HepG2 (cell line): ENCODE data around the gene GRM8. TPM values are rescaled to one million over a fixed set of nuclear protein-coding genes. Genes with fewer than 3 reads are reported as not detected.

Experiments
- ATAC-seq: fragments of 200-7000 bp; cut with Tn5 transposase; 3 replicates; pipeline ENCODE4 v1.9.1; 2020; ENCODE audit warnings: mild to moderate bottlenecking, moderate library complexity
- BruUV-seq: library from RNA; stranded (reverse); fragments of 400-500 nt; replicated peaks from 2 replicates; lab custom pipeline; 2021; lab: Mats Ljungman, UMichigan
- CTCF ChIA-PET: fragments of 300-600 bp; formaldehyde crosslinking; extraction: SDS; loops from one replicate; lab custom pipeline; 2021; ENCODE audit warnings: low total read pairs, inconsistent platforms, low intra/inter-chr PET ratio; lab: Yijun Ruan, JAX
- POLR2A ChIA-PET: fragments of 350-600 bp; sonication (Branson Sonifier 250); formaldehyde crosslinking; loops from one replicate; lab custom pipeline; 2020; ENCODE audit warnings: antibody characterized with exemption, inconsistent platforms; lab: Yijun Ruan, JAX
- DNase-seq: peaks from one replicate; pipeline ENCODE4 v3.0.0-alpha.2; 2015; ENCODE audit warnings: low spot score
- FAIRE-seq: peaks from 3 replicates; lab custom pipeline; 2011; peaks lifted over from hg19 to GRCh38; lab: Jason Lieb, UNC
- H2AFZ ChIP-seq: one replicate; pipeline ENCODE4 v1.6.1; 2011; ENCODE audit warnings: low read length, inconsistent platforms
- H3K27ac ChIP-seq: fragments of 300-600 bp; 3 replicates; pipeline ENCODE4 v1.8.0; 2011; ENCODE audit warnings: mixed run types, mild to moderate bottlenecking, mixed read lengths, low read length, inconsistent platforms; ENCODE audit not compliant: insufficient read depth; ENCODE audit errors: extremely low read length
- H3K27me3 ChIP-seq, 2 experiments: fragments of 200-600 bp in 1 of 2; 2 replicates in 1 of 2; 3 replicates in 1 of 2; pipeline versions ENCODE4 v1.6.0 to v1.8.0; 2011; ENCODE audit warnings: low read length in 2 of 2, mild to moderate bottlenecking in 2 of 2, moderate library complexity in 2 of 2, inconsistent platforms in 1 of 2; ENCODE audit not compliant: insufficient read depth in 2 of 2, control insufficient read depth in 1 of 2
- H3K36me3 ChIP-seq, 2 experiments: fragments of 200-600 bp in 1 of 2; replicated peaks in 1 of 2; 2 replicates in 1 of 2; 3 replicates in 1 of 2; pipeline versions ENCODE4 v1.5.1 to v1.8.0; 2011; ENCODE audit warnings: low read length in 2 of 2, inconsistent platforms in 1 of 2; ENCODE audit not compliant: insufficient read depth in 2 of 2, control insufficient read depth in 1 of 2
- H3K4me1 ChIP-seq: 2 replicates; pipeline ENCODE4 v1.5.1; 2012; ENCODE audit warnings: low read length, inconsistent platforms; ENCODE audit not compliant: insufficient read depth
- H3K4me2 ChIP-seq: 2 replicates; pipeline ENCODE4 v1.6.0; 2011; ENCODE audit warnings: low read depth, low read length, inconsistent platforms
- H3K4me3 ChIP-seq, 3 experiments: fragments of 200-600 bp in 1 of 3; sonication (generic), shearing (Covaris generic) in 1 of 3; replicated peaks in 1 of 3; 2 replicates each; pipeline ENCODE4 v1.5.1; 2011 to 2016; ENCODE audit warnings: low read length in 3 of 3, inconsistent platforms in 2 of 3, low read depth in 2 of 3, mild to moderate bottlenecking in 2 of 3, control low read depth in 1 of 3, mixed read lengths in 1 of 3; ENCODE audit not compliant: insufficient read depth in 1 of 3
- H3K79me2 ChIP-seq: one replicate; pipeline ENCODE4 v1.6.1; 2011; ENCODE audit warnings: low read length, inconsistent platforms; ENCODE audit not compliant: insufficient read depth
- H3K9ac ChIP-seq: 2 replicates; pipeline ENCODE4 v1.6.0; 2011; ENCODE audit warnings: mild to moderate bottlenecking, low read depth, low read length, inconsistent platforms; ENCODE audit not compliant: insufficient read depth
- H3K9me3 ChIP-seq: 2 replicates; pipeline ENCODE4 v1.5.1; 2012; ENCODE audit warnings: mild to moderate bottlenecking, low read length
- H4K20me1 ChIP-seq: 2 replicates; pipeline ENCODE4 v1.6.0; 2011; ENCODE audit warnings: inconsistent platforms, mild to moderate bottlenecking, low read length, moderate library complexity; ENCODE audit not compliant: insufficient read depth
- KLF16 ChIP-seq, 2 experiments: sonication (generic) in 1 of 2; formaldehyde crosslinking in 1 of 2; IDR thresholded peaks; 2 replicates each; pipeline versions ENCODE4 v1.6.1 to v1.8.0; 2016 to 2023; ENCODE audit warnings: missing genetic modification reagents in 2 of 2, missing compliant biosample characterization in 1 of 2
- PAX8 ChIP-seq: sonication (generic); formaldehyde crosslinking; IDR thresholded peaks from 2 replicates; pipeline ENCODE4 v1.8.0; 2022; ENCODE audit warnings: mild to moderate bottlenecking, missing genetic modification reagents, borderline replicate concordance
- TP53 ChIP-seq: sonication (generic); formaldehyde crosslinking; conservative IDR thresholded peaks from 2 replicates; pipeline ENCODE4 v1.4.0; 2020; ENCODE audit warnings: missing genetic modification reagents
- ZNF672 ChIP-seq: sonication (generic); formaldehyde crosslinking; IDR thresholded peaks from 2 replicates; pipeline ENCODE4 v1.8.1; 2022; ENCODE audit warnings: missing genetic modification reagents
- ZNF879 ChIP-seq: sonication (generic); formaldehyde crosslinking; IDR thresholded peaks from 2 replicates; pipeline ENCODE4 v1.8.1; 2023; ENCODE audit warnings: missing genetic modification reagents
- WGBS: methylation state at CpG from one replicate; pipeline ENCODE4 v1.1.6; 2017; ENCODE audit warnings: low lambda C conversion rate; 5-methylcytosine and 5-hydroxymethylcytosine counted together
- in situ Hi-C: cut with HindIII; loops from 2 replicates; pipeline ENCODE4 v1.10.0; 2017; ENCODE audit warnings: low pct_unique_long_range_greater_than_20kb; ENCODE audit not compliant: extremely low pct_ligation_motif_present
- intact Hi-C: fragments of 100-400 bp; cut with micrococcal nuclease; formaldehyde crosslinking; loops from one replicate; pipeline ENCODE4 v1.10.0; 2022; ENCODE audit not compliant: unreplicated experiment
- polyA plus RNA-seq, 8 experiments: library from polyadenylated mRNA; depleted of rRNA in 3 of 8; stranded (reverse) in 7 of 8; unstranded in 1 of 8; fragments of >200 nt; fragmentation: Illumina TruSeq in 4 of 8; extraction: Trizol in 4 of 8; gene quantifications; 2 replicates each; pipeline versions ENCODE4 v1.2.1 to v1.2.3, GENCODE V29; 2011 to 2016; ENCODE audit warnings: low read depth in 4 of 8, missing spikeins in 1 of 8, mixed read lengths in 1 of 8; ENCODE audit not compliant: insufficient read depth in 1 of 8
- total RNA-seq, 5 experiments: library from RNA; depleted of rRNA; stranded (reverse); fragments of >200 nt; fragmentation: Illumina TruSeq; extraction: Trizol; gene quantifications; 2 replicates each; pipeline ENCODE4 v1.2.3, GENCODE V29; 2016; ENCODE audit warnings: low read depth in 1 of 5
- TF ChIP-seq, protein P1 (sequence below): IDR thresholded peaks from 2 replicates; pipeline ENCODE4 v1.6.1; 2012; ENCODE audit warnings: low read length, improper control_type of control experiment
- TF ChIP-seq, protein P2 (sequence below): sonication (generic); formaldehyde crosslinking; IDR thresholded peaks from 2 replicates; pipeline ENCODE4 v1.4.0; 2020; ENCODE audit warnings: missing genetic modification reagents
- TF ChIP-seq, protein P3 (sequence below): sonication (generic); formaldehyde crosslinking; IDR thresholded peaks from 2 replicates; pipeline ENCODE4 v1.4.0; 2020; ENCODE audit warnings: mild to moderate bottlenecking, missing genetic modification reagents, borderline replicate concordance
- TF ChIP-seq, protein P4 (sequence below): sonication (generic); formaldehyde crosslinking; IDR thresholded peaks from 2 replicates; pipeline ENCODE4 v1.4.0; 2020; ENCODE audit warnings: mild to moderate bottlenecking, missing genetic modification reagents

The GRM8 gene
- total and polyA plus RNA-seq, 2 of the 13 experiments (the other 11 are each of a cell fraction or from before 2014, with no cell fraction given) = not detected

DNA sequence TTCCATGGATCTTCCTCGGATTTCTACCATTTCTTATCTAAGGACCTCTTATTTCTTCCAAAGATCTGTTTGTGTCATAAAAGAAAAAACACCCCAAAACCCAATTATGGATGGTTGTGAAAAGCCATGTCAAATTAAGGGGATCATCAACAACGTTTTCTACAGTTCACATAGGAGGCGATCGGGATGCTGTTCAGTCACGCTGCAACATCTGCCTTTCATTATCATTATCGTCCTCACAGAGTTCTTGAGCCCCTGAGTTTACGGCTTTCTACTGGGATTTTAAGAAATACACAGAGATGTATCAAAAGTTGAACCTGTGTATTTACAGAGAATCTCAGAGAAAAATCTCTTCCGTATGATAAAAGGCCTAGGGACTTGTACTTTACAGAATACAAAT lies 101.4 kb downstream of the GRM8 start (continued):
- TF ChIP-seq, protein P1, sequence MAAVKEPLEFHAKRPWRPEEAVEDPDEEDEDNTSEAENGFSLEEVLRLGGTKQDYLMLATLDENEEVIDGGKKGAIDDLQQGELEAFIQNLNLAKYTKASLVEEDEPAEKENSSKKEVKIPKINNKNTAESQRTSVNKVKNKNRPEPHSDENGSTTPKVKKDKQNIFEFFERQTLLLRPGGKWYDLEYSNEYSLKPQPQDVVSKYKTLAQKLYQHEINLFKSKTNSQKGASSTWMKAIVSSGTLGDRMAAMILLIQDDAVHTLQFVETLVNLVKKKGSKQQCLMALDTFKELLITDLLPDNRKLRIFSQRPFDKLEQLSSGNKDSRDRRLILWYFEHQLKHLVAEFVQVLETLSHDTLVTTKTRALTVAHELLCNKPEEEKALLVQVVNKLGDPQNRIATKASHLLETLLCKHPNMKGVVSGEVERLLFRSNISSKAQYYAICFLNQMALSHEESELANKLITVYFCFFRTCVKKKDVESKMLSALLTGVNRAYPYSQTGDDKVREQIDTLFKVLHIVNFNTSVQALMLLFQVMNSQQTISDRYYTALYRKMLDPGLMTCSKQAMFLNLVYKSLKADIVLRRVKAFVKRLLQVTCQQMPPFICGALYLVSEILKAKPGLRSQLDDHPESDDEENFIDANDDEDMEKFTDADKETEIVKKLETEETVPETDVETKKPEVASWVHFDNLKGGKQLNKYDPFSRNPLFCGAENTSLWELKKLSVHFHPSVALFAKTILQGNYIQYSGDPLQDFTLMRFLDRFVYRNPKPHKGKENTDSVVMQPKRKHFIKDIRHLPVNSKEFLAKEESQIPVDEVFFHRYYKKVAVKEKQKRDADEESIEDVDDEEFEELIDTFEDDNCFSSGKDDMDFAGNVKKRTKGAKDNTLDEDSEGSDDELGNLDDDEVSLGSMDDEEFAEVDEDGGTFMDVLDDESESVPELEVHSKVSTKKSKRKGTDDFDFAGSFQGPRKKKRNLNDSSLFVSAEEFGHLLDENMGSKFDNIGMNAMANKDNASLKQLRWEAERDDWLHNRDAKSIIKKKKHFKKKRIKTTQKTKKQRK = no peak
- TF ChIP-seq PAX8 (CRISPR knock-in tag) = no peak
- TF ChIP-seq ZNF879 (CRISPR knock-in tag) = no peak
- TF ChIP-seq, protein P2, sequence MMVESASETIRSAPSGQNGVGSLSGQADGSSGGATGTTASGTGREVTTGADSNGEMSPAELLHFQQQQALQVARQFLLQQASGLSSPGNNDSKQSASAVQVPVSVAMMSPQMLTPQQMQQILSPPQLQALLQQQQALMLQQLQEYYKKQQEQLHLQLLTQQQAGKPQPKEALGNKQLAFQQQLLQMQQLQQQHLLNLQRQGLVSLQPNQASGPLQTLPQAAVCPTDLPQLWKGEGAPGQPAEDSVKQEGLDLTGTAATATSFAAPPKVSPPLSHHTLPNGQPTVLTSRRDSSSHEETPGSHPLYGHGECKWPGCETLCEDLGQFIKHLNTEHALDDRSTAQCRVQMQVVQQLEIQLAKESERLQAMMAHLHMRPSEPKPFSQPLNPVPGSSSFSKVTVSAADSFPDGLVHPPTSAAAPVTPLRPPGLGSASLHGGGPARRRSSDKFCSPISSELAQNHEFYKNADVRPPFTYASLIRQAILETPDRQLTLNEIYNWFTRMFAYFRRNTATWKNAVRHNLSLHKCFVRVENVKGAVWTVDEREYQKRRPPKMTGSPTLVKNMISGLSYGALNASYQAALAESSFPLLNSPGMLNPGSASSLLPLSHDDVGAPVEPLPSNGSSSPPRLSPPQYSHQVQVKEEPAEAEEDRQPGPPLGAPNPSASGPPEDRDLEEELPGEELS (CRISPR knock-in tag) = no peak
- no peak for TF ChIP-seq ZNF672 (CRISPR knock-in tag)
- no peak for TF ChIP-seq KLF16 (CRISPR knock-in tag; IDR thresholded peaks at IDR 0.05)

DNA sequence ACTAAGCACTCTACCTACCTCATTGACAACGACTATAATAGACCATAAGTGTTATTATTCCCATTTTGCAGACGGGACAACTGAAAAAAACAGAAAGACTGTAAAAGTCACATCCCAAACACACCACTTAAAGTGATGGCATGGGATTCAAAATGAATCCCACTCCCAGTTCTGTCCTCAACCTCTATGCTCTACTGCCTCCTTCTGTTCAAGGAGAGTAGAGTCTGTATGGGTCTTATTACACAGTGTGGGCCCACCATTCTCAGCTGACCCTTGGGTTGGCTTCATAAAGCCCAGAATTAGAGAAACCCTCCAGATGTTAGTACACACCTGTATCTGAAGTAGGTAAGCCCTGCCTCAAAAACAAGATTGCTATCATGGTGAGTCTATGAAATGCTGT lies 102.2 kb downstream of the GRM8 start:
- Histone ChIP-seq H3K79me2 (no peaks in the 10 kb centered on the region), H3K9me3 (no peaks in the 10 kb centered on the region), H3K27me3 (no peaks in the 10 kb centered on the region), H3K4me3 (no peak overlapping the region), H3K9ac (no peak overlapping the region), H3K4me2 (no peak overlapping the region), H3K27ac (no peak overlapping the region), H4K20me1 (no peaks in the 10 kb centered on the region), H3K36me3 (no peaks in the 10 kb centered on the region), H3K4me1 (peaks cover 12% of the 10 kb centered on the region), H2AFZ (no peak overlapping the region)
- no TSS peak for BruUV-seq
- TF ChIP-seq, protein P3, sequence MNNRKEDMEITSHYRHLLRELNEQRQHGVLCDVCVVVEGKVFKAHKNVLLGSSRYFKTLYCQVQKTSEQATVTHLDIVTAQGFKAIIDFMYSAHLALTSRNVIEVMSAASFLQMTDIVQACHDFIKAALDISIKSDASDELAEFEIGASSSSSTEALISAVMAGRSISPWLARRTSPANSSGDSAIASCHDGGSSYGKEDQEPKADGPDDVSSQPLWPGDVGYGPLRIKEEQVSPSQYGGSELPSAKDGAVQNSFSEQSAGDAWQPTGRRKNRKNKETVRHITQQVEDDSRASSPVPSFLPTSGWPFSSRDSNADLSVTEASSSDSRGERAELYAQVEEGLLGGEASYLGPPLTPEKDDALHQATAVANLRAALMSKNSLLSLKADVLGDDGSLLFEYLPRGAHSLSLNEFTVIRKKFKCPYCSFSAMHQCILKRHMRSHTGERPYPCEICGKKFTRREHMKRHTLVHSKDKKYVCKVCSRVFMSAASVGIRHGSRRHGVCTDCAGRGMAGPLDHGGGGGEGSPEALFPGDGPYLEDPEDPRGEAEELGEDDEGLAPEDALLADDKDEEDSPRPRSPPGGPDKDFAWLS = no peak
- TF ChIP-seq, protein P4, sequence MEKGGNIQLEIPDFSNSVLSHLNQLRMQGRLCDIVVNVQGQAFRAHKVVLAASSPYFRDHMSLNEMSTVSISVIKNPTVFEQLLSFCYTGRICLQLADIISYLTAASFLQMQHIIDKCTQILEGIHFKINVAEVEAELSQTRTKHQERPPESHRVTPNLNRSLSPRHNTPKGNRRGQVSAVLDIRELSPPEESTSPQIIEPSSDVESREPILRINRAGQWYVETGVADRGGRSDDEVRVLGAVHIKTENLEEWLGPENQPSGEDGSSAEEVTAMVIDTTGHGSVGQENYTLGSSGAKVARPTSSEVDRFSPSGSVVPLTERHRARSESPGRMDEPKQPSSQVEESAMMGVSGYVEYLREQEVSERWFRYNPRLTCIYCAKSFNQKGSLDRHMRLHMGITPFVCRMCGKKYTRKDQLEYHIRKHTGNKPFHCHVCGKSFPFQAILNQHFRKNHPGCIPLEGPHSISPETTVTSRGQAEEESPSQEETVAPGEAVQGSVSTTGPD = no peak
- TF ChIP-seq TP53 (CRISPR knock-in tag) = no peak
- CTCF ChIA-PET = no interaction called here
- no peak for ATAC-seq
- intact Hi-C loops = loop anchor here (10.0 kb wide), 1 partner anchor 346 kb away; no protein-coding TSS in a partner anchor
- 18% methylated on average over 2 of the region's 2 CpGs for WGBS
- in situ Hi-C loops = no loop called here
- DNase-seq = no peak
- POLR2A ChIA-PET = no interaction called here
- no peak for FAIRE-seq
